SK-N-MC (cell line): ENCODE measurements around the gene MISP.
"Not testable (repeated sequence)": the region's sequence is repeated elsewhere in the genome, so short reads cannot be mapped to it uniquely, and the experiment has no call there.

Experiments used
- DNase-seq: peaks from one replicate; pipeline ENCODE4 v3.0.0-alpha.2; 2011; ENCODE audit warnings: low read depth, low spot score
- H3K27ac ChIP-seq: fragments of 200-600 bp; sonication (generic); 2 replicates; pipeline ENCODE4 v1.5.1; 2016; ENCODE audit warnings: mixed run types
- H3K36me3 ChIP-seq: fragments of 200-600 bp; sonication (generic); 2 replicates; pipeline ENCODE4 v1.6.1; 2017; ENCODE audit warnings: antibody characterized with exemption, low read length, mixed read lengths; ENCODE audit not compliant: insufficient read depth
- H3K4me3 ChIP-seq: fragments of 200-600 bp; sonication (generic); 2 replicates; pipeline ENCODE4 v1.5.1; 2016
- H3K9ac ChIP-seq: fragments of 200-600 bp; sonication (generic); 2 replicates; pipeline ENCODE4 v1.8.0; 2017; ENCODE audit warnings: mixed run types, mixed read lengths; ENCODE audit not compliant: insufficient read length
- H3K9me3 ChIP-seq: fragments of 200-600 bp; sonication (generic); 2 replicates; pipeline ENCODE4 v1.6.1; 2017; ENCODE audit warnings: low read depth, mild to moderate bottlenecking, antibody characterized with exemption, low read length, moderate library complexity, mixed read lengths
- EZH2 ChIP-seq: fragments of 200-600 bp; sonication (generic); IDR thresholded peaks from one replicate; pipeline ENCODE4 v1.6.1; 2017; ENCODE audit warnings: antibody characterized with exemption
- FOXP2 ChIP-seq: optimal IDR thresholded peaks from 2 replicates; pipeline ENCODE3; 2011; ENCODE audit warnings: mild to moderate bottlenecking, moderate library complexity; ENCODE audit not compliant: insufficient read depth; ENCODE audit errors: extremely low read length, control extremely low read depth
- POLR2AphosphoS5 ChIP-seq: IDR thresholded peaks from 2 replicates; pipeline ENCODE4 v1.6.1; 2012; ENCODE audit warnings: mild to moderate bottlenecking, low read depth, low read length, borderline replicate concordance

The MISP gene

DNA sequence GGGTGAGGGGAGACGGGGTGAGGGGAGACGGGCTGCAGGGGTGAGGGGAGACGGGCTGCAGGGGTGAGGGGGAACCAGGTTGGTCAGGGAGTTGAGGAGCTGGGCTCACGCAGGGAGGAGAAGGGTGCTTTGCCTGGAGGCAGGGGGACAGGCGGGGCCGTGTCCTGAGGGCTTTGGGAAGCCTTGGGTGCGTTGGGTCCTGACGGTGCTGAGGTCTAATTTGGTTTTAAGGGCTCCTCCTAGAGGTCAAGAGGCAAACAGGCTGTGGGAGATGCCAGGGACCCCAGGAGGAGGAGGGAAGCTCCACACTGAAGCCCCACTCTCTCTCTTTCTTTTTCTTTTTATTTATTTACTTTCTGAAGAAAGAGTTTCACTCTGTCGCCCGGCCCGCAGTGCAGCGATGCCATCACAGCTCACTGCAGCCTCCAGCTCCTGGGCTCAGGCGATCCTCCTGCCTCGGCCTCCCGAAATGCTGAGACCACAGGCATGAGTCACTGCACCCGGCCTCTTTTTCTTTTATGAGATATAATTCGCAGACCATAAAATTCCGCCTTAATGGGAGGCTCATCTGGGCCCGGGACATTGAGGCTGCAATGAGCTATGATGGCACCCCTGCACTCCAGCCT, 9.3 kb upstream of the MISP start:
- no peaks in the 10 kb centered on the region for H3K36me3 ChIP-seq
- TF ChIP-seq EZH2 (no peak), POLR2AphosphoS5 (no peak), FOXP2 (no peak)
- H3K27ac ChIP-seq, result no peak overlapping the region
- no peak overlapping the region for H3K9ac ChIP-seq
- H3K4me3 ChIP-seq, result no peak overlapping the region
- no peaks in the 10 kb centered on the region for H3K9me3 ChIP-seq
- DNase-seq, result no peak

DNA sequence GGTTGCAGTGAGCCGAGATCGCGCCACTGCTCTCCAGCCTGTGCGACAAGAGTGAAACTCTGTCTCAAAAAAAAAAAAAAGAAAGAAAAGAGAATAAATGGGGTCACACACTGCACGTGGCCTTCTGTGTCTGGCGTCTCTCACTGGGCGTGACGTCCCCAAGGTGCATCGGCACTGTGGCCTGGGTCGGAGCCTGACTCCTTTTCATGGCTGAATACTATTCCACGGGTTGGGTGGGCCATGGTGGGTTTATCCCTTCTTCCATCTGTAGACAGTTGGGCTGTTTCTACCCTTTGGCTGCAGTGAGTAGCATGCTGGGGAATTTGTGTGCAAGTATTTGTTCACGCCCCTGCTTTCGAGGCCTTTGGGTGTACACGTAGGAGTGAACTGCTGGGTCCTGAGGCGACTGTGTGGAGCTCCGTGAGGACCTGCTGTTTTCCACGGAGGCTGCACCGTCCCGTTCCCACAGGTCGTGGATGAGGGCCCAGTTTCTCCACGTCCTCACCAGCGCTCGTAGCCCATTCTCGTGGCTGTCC, 8.3 kb upstream of the MISP start:
- Histone ChIP-seq H3K36me3 (no peaks in the 10 kb centered on the region), H3K27ac (no peak overlapping the region), H3K4me3 (no peak overlapping the region), H3K9me3 (no peaks in the 10 kb centered on the region), H3K9ac (no peak overlapping the region)
- no peak for DNase-seq
- TF ChIP-seq FOXP2, result no peak
- no peak for TF ChIP-seq EZH2
- no peak for TF ChIP-seq POLR2AphosphoS5

- Histone ChIP-seq H3K9me3 (no peaks in the 10 kb centered on the region), H3K36me3 (no peaks in the 10 kb centered on the region), H3K9ac (no peak overlapping the region), H3K4me3 (no peak overlapping the region), H3K27ac (no peak overlapping the region)
- DNase-seq, result no peak
- TF ChIP-seq EZH2 (no peak), POLR2AphosphoS5 (no peak), FOXP2 (no peak)
These were observed 7.7 kb upstream of the MISP start for GRCh38 chr19:743168-743687.

GRCh38 chr19:745138-745537, 5.8 kb upstream of the MISP start:
- not testable (repeated sequence) for DNase-seq, H3K4me3 ChIP-seq, H3K9ac ChIP-seq, H3K9me3 ChIP-seq, H3K36me3 ChIP-seq, H3K27ac ChIP-seq

GRCh38 chr19:746208-746819, 4.6 kb upstream of the MISP start:
- Histone ChIP-seq H3K9ac (no peak overlapping the region), H3K9me3 (no peaks in the 10 kb centered on the region), H3K36me3 (no peaks in the 10 kb centered on the region), H3K27ac (no peak overlapping the region), H3K4me3 (no peak overlapping the region)
- no peak for DNase-seq
- no peak for TF ChIP-seq EZH2
- no peak for TF ChIP-seq POLR2AphosphoS5
- TF ChIP-seq FOXP2, result no peak

DNA sequence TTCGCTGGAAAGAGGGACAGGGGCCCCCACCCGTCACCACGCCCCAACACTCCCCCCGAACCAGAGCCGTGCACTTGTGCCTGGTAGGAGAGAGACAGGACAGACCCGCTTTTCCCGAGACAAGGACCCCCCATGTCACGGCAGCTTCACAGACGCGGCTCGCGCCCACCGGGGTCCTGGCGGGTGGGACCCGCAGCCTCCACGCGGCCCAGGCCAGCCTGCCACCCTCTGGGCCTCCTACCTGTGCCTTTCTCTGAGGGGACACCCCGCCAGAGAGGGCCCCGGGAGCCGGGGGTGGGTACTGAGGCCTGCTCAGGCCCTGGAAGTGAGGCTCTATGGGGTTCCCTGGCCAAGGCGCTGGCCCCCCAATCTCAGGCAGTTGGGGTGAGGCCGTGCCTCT, 4.0 kb upstream of the MISP start:
- TF ChIP-seq FOXP2 (no peak), POLR2AphosphoS5 (no peak), EZH2 (no peak)
- no peak overlapping the region for H3K27ac ChIP-seq
- H3K9me3 ChIP-seq, result no peaks in the 10 kb centered on the region
- no peak for DNase-seq
- H3K9ac ChIP-seq, result no peak overlapping the region
- no peak overlapping the region for H3K4me3 ChIP-seq
- no peaks in the 10 kb centered on the region for H3K36me3 ChIP-seq

GRCh38 chr19:747432-748273, 3.3 kb upstream of the MISP start:
- Histone ChIP-seq H3K9me3 (no peaks in the 10 kb centered on the region), H3K4me3 (no peak overlapping the region), H3K36me3 (no peaks in the 10 kb centered on the region), H3K27ac (no peak overlapping the region), H3K9ac (no peak overlapping the region)
- no peak for DNase-seq
- TF ChIP-seq EZH2 (no peak), POLR2AphosphoS5 (no peak), FOXP2 (no peak)

DNA sequence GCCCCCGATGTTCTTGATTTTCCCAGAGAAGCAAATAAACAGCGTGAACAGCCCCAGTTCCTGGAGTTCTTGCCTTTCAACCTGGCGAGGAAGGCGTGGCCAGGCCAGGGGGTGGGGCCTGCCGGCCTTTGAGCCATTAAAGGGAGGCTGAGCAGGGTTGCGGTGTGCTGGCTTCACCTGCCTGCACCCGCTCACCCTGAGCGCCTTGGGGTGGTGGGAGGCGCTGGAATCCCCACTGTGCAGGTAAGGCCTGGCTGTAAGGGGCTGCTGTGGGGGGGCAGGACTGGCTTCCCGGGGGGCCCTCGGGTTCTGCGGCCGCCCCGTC, 2.7 kb upstream of the MISP start:
- Histone ChIP-seq H3K9ac (no peak overlapping the region), H3K9me3 (no peaks in the 10 kb centered on the region), H3K27ac (no peak overlapping the region), H3K36me3 (no peaks in the 10 kb centered on the region), H3K4me3 (no peak overlapping the region)
- DNase-seq, result no peak
- TF ChIP-seq FOXP2, result no peak
- TF ChIP-seq EZH2, result no peak
- TF ChIP-seq POLR2AphosphoS5, result no peak

DNA sequence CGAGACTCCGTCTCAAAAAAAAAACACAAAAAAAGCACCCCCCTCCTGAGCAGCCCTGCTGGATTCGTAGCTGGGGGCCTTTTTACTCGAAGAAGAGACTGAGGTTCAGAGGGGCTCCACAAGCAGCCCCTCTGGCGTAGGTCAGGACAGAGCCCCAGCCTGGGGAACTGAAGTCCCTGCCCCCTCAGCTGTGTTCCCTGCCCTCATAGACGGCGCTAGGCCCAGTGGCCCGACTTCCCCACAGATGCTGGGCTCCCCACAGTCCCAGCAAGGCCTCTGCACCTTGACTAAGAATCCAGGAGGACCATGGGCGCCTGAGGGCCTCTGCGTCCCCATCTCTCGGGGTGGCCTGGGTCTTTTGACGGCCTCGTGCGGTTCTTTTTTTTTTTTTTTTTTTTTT, 1.1 kb upstream of the MISP start:
- DNase-seq, result no peak
- Histone ChIP-seq H3K27ac (no peak overlapping the region), H3K9ac (no peak overlapping the region), H3K9me3 (no peaks in the 10 kb centered on the region), H3K4me3 (no peak overlapping the region), H3K36me3 (no peaks in the 10 kb centered on the region)
- TF ChIP-seq POLR2AphosphoS5 (no peak), EZH2 (no peak), FOXP2 (no peak)
